NCI-H2107 treated with DMSO at 0.1 percent for 48 hours (cell line): ENCODE data around the gene AKR1C8.
"Not testable (repeated sequence)": the region's sequence is repeated elsewhere in the genome, so short reads cannot be mapped to it uniquely, and the experiment has no call there.

ENCODE experiments used
- DNase-seq: peaks from one replicate; lab custom pipeline; 2025; ENCODE audit not compliant: unreplicated experiment; lab: John Stamatoyannopoulos, UW

AKR1C8 gene

GRCh38 chr10:5184987-5185775 is at the start of gene AKR1C8:
TSS of gene AKR1C8 (minus strand) at chr10:5185150. CDS start at chr10:5185104, 46 bp downstream.
- DNase-seq = no peak

DNA sequence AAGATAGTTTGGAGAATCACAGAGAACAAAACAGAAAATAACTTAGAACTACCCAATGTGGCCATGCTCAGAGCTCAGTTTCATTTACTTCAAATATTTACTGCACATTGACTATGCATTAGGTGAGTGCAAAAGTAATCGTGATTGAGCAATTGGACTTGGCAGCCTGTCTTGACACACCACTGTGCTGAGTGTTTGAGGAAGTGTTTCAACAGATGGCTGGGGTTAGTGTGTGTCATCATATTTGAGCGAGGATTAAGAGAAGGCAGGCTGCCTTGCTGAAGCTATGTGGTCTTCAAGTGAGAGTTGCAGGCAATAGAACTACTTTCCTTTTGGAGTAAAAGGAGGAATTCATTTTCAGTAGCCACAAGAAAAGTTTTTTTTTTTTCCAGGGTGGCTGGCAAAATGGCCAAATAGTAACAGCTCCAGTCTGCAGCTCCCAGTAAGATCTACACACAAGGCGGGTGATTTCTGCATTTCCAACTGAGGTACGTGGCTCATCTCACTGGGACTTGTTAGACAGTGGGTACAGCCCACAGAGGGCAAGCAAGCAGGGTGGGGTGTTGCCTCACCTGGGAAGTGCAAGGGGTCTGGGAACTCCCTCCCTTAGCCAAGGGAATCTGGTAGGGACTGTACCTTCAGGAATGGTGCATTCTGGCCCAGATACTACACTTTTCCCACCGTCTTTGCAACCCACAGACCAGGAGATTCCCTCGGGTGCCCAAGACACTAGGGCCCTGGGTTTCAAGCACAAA is 49.3 kb upstream of the AKR1C8 start:
- DNase-seq = no peak

- no peak for DNase-seq
Measured at GRCh38 chr10:5233324-5233723, 48.4 kb upstream of the AKR1C8 start.

GRCh38 chr10:5229019-5229418 is 44.1 kb upstream of the AKR1C8 start:
- DNase-seq = no peak

DNA sequence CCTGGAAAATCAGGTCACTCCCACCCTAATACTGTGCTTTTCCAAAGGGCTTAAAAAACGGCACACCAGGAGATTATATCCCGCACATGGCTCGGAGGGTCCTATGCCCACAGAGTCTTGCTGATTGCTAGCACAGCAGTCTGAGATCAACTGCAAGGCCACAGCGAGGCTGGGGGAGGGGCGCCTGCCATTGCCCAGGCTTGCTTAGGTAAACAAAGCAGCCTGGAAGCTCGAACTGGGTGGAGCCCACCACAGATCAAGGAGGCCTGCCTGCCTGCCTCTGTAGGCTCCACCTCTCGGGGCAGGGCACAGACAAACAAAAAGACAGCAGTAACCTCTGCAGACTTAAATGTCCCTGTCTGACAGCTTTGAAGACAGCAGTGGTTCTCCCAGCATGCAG is 38.0 kb upstream of the AKR1C8 start:
- not testable (repeated sequence) for DNase-seq

- DNase-seq = no peak
Measured at GRCh38 chr10:5219262-5219661, 34.3 kb upstream of the AKR1C8 start.

- no peak for DNase-seq
Measured at GRCh38 chr10:5216801-5217200, 31.9 kb upstream of the AKR1C8 start.

DNA sequence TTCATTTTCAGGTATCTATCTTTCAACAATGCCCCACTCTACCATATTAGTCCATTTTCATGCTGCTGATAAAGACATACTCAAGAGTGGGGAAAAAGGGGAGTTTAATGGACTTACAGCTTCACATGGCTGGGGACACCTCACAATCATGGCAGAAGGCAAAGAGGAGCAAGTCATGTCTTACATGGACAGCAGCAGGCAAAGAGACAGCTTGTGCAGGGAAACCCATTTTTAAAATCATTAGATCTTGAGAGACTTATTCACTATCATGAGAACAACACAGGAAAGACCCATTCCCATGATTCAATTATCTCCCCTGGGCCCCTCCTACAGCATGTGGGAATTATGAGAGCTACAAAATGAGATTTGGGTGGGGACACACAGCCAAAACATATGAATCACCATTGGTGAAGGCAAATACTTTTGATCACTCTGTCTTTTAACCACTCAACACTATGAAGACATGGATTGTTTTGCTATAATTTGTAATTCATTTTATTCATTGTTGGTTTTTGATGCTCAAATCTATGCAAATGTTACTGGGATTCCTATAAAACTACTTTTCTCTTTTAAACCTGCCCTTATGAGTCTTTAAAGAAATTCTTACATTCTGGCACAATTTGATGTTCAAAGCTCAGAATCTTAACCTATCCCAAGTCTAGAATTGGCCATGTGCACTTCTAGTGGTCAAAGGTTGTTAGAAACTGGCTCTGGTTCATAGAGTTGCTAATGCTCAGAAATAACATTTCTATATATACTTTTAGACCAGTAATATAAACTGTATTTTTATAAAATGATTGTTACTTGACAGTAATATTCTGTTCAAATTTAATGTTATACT is 27.0 kb upstream of the AKR1C8 start:
- no peak for DNase-seq

- DNase-seq = not testable (repeated sequence)
Measured at GRCh38 chr10:5210261-5210660, 25.3 kb upstream of the AKR1C8 start.

DNA sequence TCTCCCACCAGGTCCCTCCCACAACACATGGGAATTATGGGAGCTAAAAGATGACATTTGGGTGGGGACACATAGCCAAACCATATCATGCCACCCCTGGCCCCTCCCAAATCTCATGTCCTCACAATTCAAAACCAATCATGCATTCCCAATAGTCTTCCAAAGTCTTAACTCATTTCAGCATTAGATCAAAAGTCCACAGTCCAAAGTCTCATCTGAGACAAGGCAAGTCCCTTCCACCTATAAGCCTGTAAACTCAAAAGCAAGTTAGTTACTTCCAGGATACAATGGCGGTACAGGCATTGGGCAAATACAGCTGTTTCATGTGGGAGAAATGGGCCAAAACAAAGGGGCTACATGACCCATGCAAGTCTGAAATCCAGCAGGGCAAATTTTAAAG is 24.8 kb upstream of the AKR1C8 start:
- not testable (repeated sequence) for DNase-seq

DNA sequence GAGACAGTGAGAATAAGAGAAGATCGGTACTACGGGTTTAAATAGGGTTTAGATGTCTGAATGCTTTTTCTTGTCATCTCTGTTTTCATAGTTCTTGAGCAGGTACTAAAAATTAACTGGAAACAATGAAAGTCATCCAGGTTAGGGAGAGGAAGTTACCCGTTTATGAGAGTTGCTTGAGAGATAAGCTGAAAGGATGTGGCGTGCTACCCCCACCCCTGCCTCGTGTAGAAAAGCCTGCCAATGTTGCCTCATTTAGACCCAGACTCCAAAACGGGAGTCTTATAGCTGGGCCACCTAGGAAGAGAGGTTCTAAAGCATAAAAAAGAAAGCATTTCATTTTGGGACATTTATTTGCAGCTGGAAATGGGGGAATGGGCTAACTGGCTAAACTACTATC is 21.8 kb upstream of the AKR1C8 start:
- DNase-seq = no peak

DNA sequence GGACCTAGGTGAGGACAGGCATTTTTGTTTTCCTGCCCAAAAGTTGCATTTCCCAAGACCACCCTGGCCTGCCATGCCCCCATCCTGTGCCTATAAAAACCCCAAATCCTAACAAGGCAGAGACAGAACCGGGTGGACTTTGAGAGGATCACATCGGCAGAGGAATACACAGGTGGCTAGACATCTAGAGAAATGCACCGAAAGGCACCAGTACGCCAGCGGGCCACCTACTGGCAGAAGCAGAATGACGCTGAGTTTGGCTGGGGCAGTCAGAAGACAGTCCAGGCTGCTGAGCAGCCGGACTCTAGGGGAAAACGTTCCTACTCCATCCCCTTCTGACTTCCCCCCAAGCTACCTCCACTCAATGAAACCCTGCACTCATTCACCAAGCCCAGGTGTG is 14.4 kb upstream of the AKR1C8 start:
- no peak for DNase-seq

DNA sequence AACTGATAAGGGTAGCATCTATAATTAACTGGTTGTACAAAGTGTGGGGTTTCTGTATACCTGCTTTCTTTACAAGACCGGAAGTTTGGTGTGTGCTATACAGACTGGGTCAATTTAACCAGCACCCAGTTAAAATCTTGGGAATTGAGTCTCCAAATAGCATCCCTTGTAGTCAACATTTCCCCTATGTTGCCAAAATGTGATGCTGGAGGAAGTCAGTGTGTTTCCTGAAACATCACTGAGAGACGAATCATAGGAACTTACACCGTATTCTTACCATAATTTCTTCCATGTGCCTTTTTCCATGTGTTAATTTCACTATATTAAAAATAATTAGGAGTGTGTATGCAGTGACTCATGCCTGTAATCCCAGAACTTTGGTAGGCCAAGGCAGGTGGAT is 13.4 kb upstream of the AKR1C8 start:
- DNase-seq = no peak

DNA sequence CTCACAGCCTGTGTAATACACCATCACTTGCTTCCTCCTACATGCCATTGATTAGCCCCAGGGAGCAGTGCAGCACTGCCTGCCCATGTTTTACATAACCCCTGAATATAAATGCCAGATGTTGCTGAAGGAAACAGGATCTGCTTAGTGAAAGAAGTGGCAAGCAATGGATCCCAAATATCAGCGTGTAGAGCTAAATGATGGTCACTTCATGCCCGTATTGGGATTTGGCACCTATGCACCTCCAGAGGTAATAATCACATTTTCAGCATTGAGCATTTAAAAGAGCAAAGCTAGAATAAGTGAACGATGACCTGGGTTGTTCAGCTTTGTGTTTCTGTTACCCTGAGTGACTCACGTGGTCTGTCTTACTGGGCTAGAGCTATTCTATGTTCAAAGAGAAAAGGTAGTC is 11.8 kb upstream of the AKR1C8 start, which contains the start of gene AKR1C4:
Gene AKR1C4, plus strand, starts transcription at position 136 of the 412 bp plus-strand sequence. Its CDS starts 31 bp downstream, at position 167.
- DNase-seq = no peak

DNA sequence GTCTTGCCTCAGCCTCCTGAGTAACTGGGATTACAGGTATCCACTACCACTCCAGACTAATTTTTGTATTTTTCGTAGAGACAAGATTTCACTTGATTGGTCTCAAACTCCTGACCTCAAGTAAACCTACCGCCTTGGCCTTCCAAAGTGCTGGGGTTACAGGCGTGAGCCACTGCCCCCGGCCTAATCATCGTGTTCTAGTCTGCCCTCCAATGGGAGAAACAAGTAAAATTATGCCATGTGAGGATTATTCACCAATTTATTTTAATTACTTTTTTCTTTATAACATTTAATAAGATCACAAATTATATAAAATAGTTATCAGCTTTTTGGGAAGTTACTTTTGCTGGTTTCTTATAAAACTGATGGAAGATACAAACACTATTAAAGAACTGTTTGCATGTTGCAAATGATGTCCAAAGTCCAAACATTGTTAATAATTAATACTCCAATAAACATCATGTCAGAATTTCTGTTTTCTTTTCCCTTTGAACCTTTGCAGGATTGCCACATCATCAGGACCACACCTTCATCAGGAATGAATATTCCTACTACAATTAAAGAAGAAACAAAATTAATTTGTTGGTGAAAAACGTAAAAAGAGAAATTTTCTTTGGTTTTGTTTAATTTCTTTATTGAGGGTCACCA is 10.9 kb upstream of the AKR1C8 start:
- DNase-seq = no peak

DNA sequence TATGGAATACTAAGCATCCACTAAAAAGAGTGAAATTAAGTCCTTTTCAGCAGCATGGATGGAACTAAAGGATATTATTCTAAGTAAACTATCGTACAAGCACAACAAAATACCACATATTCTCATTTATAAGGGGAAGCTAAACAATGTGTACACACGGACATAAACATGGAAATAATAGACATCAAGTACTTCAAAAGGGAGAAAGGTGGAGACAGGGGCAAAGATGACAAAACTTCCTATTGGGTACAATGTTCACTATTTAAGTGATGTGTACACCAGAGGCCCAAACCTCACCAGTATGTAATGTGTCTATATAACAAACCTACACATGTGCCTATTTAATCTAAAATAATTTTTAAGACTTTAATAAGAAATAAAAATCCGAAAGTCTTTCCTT is 9.5 kb upstream of the AKR1C8 start:
- DNase-seq = no peak

- DNase-seq = no peak
Measured at GRCh38 chr10:5188358-5188757, 3.4 kb upstream of the AKR1C8 start.

- DNase-seq = no peak
Measured at GRCh38 chr10:5187867-5188266, 2.9 kb upstream of the AKR1C8 start.

DNA sequence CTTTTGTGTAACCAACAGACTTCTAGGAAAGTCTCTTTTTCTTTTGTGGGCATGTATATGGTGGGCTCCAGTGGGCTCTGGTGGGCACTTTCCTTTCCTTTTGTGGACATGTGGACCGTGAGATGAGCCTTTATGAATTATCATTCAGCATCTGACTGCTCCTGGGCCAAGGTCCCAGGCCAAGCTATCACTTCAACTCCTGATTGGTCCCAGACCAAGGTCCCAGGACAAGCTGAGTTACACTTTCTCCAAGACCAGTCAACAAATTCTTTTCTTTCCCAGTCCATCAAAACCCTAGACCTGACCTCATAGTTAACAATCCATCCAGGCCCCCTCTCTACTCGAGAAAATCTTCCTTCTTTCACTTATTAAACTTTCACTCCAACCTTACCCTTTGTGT is 1.0 kb downstream of the AKR1C8 start:
- DNase-seq = no peak

DNA sequence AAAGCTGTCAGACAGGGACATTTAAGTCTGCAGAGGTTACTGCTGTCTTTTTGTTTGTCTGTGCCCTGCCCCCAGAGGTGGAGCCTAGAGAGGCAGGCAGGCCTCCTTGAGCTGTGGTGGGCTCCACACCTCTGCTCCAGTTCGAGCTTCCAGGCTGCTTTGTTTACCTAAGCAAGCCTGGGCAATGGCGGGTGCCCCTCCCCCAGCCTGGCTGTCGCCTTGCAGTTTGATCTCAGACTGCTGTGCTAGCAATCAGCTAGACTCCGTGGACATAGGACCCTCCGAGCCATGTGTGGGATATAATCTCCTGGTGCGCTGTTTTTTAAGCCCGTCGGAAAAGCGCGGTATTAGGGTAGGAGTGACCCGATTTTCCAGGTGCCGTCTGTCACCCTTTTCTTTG is 4.4 kb downstream of the AKR1C8 start:
- not testable (repeated sequence) for DNase-seq

DNA sequence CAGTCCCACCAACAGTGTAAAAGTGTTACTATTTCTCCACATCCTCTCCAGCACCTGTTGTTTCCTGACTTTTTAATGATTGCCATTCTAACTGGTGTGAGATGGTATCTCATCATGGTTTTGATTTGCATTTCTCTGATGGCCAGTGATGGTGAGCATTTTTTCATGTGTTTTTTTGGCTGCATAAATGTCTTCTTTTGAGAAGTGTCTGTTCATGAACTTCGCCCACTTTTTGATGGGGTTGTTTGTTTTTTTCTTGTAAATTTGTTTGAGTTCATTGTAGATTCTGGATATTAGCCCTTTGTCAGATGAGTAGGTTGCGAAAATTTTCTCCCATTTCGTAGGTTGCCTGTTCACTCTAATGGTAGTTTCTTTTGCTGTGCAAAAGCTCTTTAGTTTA is 9.4 kb downstream of the AKR1C8 start:
- not testable (repeated sequence) for DNase-seq
